ENCODE results near the gene DLG2. TPM values are rescaled to one million over a fixed set of nuclear protein-coding genes. Genes with fewer than 3 reads are reported as not detected.

Gene DLG2
- total and polyA plus RNA-seq, 2 of the 8 experiments (the other 6 are each of a cell fraction or from before 2014, with no cell fraction given): 1.7 to 14.3 TPM

DNA sequence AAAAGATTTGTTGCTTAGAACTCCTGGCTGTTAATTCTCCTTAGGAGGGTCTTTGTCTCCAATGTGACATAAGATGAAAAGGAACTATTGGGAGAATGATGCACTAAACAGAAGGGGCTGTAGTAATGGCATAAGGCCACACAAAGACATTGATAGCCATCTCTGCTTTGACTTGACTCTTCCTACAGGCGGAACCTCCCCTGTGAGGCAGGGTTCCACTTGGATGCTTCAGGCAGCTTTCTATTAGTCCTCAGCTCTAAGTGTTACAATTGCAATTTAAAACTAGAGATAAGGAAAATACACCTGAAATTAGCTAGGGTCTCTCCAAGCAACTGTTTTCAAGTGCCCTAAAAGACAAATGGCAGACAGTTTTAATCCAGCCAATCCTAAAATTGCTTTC, 1949.4 kb downstream of the DLG2 start:
- Histone ChIP-seq H3K56ac (replicated peaks; ENCODE audit: insufficient read length, low read depth, low read length) (no peak overlapping the region), H2AFZ (ENCODE audit: low read length) (no peak overlapping the region), H3K23me2 (ENCODE audit: low read depth, low read length) (no peaks in the 10 kb centered on the region), H4K5ac (ENCODE audit: insufficient read length, low read depth, low read length) (no peak overlapping the region), H2BK15ac (ENCODE audit: low read length) (no peak overlapping the region), H4K91ac (replicated peaks; ENCODE audit: insufficient read length, low read length) (no peak overlapping the region), H3K9ac (replicated peaks in 1 of 4; ENCODE audit: extremely low read depth in 1 of 4, low read depth in 3 of 4, low read length in 3 of 4) (no peak overlapping the region), H2BK12ac (ENCODE audit: low read depth, low read length) (no peak overlapping the region), H3K4ac (replicated peaks; ENCODE audit: insufficient read length, low read depth, low read length) (no peak overlapping the region), H3K14ac (ENCODE audit: insufficient read length) (no peak overlapping the region), H2AK5ac (ENCODE audit: low read depth, low read length) (no peak overlapping the region), H3K27ac (ENCODE audit: low read depth, low read length) (no peak overlapping the region), H3K36me3 (ENCODE audit: control insufficient read depth in 2 of 4, insufficient read depth in 4 of 4, low read length in 3 of 4) (no peaks in the 10 kb centered on the region), H2BK5ac (ENCODE audit: low read depth, low read length) (no peak overlapping the region), H2BK20ac (ENCODE audit: low read length) (no peak overlapping the region), H3K4me1 (replicated peaks in 1 of 4; ENCODE audit: control insufficient read depth in 3 of 4, insufficient read depth in 4 of 4, low read length in 3 of 4) (peaks cover 0 to 9% (median 5%) of the 10 kb centered on the region in 4 experiments; a peak in 3 of 7 replicates), H3K23ac (ENCODE audit: insufficient read length) (no peak overlapping the region), H3K4me3 (ENCODE audit: extremely low read depth in 1 of 4, insufficient read depth in 2 of 4, low read depth in 3 of 4, low read length in 4 of 4) (no peak overlapping the region), H3K18ac (ENCODE audit: extremely low read depth, low read length) (no peak overlapping the region), H3K79me2 (ENCODE audit: control insufficient read depth in 1 of 2, insufficient read depth in 2 of 2, low read length in 2 of 2) (no peaks in the 10 kb centered on the region), H3K27me3 (replicated peaks in 1 of 4; ENCODE audit: control insufficient read depth in 3 of 4, extremely low read depth in 1 of 4, insufficient read depth in 3 of 4, low read length in 3 of 4) (no peaks in the 10 kb centered on the region), H4K20me1 (replicated peaks in 1 of 2; ENCODE audit: control insufficient read depth in 1 of 2, insufficient read depth in 2 of 2, low read length in 2 of 2) (no peaks in the 10 kb centered on the region), H3K4me2 (ENCODE audit: insufficient read depth in 1 of 2, low read depth in 2 of 2, low read length in 2 of 2) (no peak overlapping the region), H3K79me1 (ENCODE audit: low read depth, low read length) (no peaks in the 10 kb centered on the region), H3K9me3 (ENCODE audit: insufficient read depth in 2 of 2, low read depth in 1 of 2, low read length in 1 of 2) (no peaks in the 10 kb centered on the region), H4K8ac (ENCODE audit: extremely low read depth, insufficient read depth, low read length) (no peak overlapping the region), H2BK120ac (replicated peaks; ENCODE audit: low read depth, low read length) (no peak overlapping the region)
- DNase-seq (ENCODE audit: low read depth in 1 of 2, low spot score in 2 of 2) (no peak), FAIRE-seq (no peak)
- no peak for TF ChIP-seq EZH2 (IDR thresholded peaks at IDR 0.05; ENCODE audit: low read depth, low read length, severe bottlenecking)
- no peak for TF ChIP-seq KDM4A (IDR thresholded peaks at IDR 0.05; ENCODE audit: low read depth, low read length, severe bottlenecking)
- TF ChIP-seq CBX8 (IDR thresholded peaks at IDR 0.05; ENCODE audit: borderline replicate concordance, low read depth, low read length): no peak
- TF ChIP-seq RNF2 (IDR thresholded peaks at IDR 0.05; ENCODE audit: borderline replicate concordance, low read depth, low read length, missing control alignments, poor library complexity, severe bottlenecking): no peak
- no peak for TF ChIP-seq SIRT6 (IDR thresholded peaks at IDR 0.05; ENCODE audit: low read length)
- no peak for TF ChIP-seq RFX5 (IDR thresholded peaks at IDR 0.05; ENCODE audit: borderline replicate concordance, low read depth, low read length)
- no peak for TF ChIP-seq NRF1 (IDR thresholded peaks at IDR 0.05; ENCODE audit: low read depth, low read length)
- no peak for TF ChIP-seq CHD2 (IDR thresholded peaks at IDR 0.05; ENCODE audit: low read length)
- no peak for TF ChIP-seq HDAC2 (IDR thresholded peaks at IDR 0.05; ENCODE audit: borderline replicate concordance in 1 of 2, low read depth in 2 of 2, low read length in 2 of 2)
- TF ChIP-seq SP4 (IDR thresholded peaks at IDR 0.05; ENCODE audit: low read length): no peak
- no peak for TF ChIP-seq FOSL1 (IDR thresholded peaks at IDR 0.05; ENCODE audit: insufficient read depth, low read depth, low read length)
- 91% methylated on average over 1 of the region's 1 CpG; no CpG with 5 or more reads in 1 of the 2 experiments for WGBS, 2 experiments (ENCODE audit: extremely low coverage in 1 of 2, insufficient coverage in 1 of 2, insufficient read length in 1 of 2, insufficient replicate concordance in 2 of 2, low coverage in 1 of 2, low lambda C conversion rate in 2 of 2, missing lambda C conversion rate in 1 of 2)
- CTCF ChIA-PET (ENCODE audit: partially characterized antibody): interaction anchor here (0.8 to 2.6 kb wide), 4 partner anchors 46 to 385 kb away, joined by 3 to 8 read pairs (median 4); no protein-coding TSS in a partner anchor
- POLR2A ChIA-PET (ENCODE audit: partially characterized antibody): no interaction called here
